ENCODE data around the gene ID4.

ID4 gene

DNA sequence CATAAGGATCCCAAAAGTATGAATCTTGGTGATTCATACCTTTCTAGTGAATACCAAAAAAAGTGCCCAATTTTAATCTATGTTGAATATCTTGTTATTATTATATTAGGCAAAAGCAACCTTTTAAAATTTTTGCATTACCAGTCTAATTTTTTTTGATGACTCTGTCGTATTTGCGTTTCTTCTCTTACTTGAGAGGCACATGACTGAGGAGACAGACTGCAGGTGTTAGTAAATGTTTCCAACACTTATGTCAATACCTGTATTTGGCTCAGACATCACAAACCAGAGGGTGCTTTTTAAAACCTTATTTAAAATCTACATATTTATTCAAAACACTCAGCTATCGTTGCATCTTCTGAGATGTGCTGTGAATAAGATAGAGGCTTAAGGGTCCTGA is 27.1 kb downstream of the ID4 start:
- no peak for DNase-seq

DNA sequence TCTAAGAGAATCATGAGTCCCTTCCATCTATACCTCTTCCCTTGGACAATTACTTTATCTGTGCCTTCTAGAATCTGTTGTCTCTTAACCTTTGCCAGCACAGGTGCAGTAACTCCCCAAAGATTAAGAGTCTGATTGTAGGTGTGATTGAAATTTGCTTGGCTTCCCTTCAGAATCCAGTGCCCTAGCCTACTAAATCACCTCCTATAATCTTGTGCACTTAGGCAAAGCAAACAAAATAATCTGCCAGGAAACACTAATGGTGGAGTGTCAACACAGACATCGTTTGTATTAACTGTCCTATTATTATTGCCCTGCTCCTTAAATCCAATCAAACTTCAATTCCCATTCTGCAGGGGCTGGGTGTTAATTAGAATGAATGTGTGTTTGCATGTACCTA is 28.0 kb downstream of the ID4 start:
- no peak for DNase-seq

DNA sequence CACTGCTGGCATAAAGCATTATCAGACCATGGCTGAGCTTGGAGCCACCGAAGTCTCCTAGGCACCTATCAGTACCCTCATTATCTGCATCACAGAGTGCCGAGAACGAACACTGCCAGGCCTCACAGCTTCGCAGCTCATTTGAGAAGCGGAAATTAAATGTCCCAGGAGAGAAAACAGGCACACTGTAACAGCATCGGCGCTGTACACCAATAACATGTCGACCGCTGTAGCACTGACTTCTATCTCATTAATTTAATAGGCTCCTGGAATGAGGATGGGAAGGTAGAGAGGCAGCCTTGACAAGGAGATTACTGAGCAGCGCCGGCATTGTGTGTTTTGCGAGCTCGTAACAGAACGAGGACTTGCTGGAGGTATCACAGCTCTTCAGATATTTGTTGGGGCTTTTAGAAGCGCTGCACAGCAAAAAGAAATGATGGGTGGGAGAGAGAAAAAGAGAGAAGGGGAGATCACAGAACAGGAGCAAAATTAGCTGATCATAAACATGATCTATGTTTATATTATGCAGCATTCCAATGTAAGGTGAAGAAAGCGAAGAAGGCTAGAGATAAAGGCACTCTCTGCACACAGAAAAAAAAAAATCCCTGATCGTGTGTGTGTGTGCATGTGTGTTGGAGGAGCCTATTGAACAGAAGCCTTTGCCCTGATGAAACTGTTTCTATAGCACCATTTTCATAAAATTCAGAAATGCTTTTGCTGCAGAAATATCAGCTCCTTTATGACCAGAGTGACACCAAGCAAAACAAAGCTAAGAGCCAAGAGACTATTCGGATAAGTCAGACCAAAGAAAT is 29.2 kb downstream of the ID4 start:
- no peak for DNase-seq

DNA sequence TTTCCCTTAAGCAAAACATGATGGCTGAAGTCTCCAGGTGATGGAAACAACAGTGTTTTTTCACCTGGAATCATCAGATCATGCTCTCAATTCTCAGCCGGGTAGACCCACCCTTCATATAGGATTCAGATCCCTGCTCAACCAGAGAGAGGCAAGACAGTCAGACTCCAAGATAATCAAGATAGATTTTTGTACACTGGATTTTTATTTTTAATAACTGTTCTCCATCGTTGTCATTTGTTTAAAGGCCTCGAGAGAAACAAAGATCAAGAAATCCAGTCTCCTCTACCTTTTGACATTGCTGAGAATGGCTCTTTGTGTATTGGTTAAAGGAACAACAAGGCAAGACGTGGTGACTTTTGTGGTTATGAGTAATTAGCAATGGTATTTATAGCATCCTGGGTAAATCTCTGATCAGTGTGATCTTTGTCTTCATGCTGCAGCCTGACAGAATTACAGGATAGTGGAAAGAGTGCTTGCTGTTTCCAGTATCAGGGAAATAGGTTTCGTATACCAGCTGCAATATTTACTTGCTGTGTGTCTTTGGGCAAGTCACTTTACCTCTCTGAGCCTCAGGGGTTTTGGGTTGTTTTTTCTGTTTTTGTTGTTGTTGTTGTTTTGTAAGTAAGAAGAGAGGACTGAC is 29.9 kb downstream of the ID4 start:
- DNase-seq, result no peak

DNA sequence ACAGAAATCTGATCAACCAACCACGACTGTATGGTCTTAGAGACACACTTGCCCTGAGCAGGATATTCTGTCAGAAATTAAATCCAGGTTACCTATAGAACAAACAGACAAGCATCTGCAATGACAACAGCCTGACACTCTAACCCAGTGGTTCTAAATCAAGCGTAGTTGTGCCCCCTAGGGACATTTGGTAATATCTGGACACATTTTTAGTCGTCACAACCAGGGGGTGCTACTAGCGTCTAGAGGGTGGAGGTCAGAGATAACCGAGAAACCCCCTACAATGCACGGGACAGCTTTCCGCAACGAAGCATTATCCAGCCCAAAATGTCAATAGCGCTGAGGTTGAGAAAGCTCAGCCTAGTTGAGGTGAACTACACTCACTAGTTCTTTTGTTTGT is 32.3 kb downstream of the ID4 start:
- no peak for DNase-seq

DNA sequence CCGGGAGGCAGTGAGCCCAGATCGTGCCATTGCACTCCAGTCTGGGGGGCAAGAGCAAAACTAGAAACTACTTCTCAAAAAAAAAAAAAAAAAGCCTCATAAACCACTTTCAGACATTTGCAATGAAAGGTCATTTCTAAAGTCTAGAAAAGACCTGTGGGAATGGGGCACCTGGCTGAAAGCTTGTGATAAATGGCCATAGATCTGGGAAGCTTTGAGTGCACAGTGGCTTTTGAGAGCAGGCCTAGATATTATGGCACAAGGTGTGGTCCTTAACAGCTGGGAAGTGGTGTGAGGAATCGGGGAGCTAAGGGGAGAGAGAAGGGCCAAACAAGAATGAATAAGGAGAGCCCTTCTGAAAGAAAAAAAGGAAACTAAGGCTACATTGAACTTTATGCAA is 33.2 kb downstream of the ID4 start:
- no peak for DNase-seq

DNA sequence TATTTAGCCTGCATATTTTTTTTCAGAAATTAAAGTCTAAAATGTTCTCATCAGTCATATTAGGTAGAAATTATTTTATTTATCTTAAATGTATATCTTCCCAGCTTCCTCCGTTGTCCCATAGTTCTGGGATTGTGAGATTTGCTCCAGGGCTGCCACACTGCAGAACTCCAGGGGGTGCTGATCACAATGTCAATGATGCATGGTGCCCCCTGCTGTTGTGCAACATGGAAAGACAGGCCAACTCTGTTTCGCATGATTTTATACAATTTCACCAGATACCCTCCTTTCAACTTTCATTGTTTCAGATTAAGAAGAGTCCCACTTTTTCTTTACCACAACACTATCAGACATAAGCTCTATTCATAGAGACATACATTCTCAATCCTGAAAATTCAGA is 35.9 kb downstream of the ID4 start:
- DNase-seq, result no peak

DNA sequence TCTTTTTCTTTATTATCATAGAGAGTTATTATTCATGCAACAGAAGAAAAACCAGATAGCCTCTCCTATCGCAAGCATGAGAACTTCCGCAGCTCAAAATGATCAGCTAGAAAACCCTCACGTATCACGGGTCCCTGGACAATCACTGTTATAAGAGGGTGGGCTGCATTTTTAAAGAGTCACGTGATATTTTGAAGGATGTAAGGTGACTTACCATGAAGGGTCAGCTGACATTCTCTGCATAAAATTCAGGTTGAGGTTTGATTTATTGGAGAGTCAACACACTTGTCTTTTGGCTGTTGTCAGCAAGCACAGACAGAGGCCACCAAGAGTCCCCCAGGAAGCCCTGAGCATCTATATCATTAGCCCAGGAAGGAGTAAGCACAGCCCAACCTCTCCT is 39.5 kb downstream of the ID4 start:
- DNase-seq, result no peak

DNA sequence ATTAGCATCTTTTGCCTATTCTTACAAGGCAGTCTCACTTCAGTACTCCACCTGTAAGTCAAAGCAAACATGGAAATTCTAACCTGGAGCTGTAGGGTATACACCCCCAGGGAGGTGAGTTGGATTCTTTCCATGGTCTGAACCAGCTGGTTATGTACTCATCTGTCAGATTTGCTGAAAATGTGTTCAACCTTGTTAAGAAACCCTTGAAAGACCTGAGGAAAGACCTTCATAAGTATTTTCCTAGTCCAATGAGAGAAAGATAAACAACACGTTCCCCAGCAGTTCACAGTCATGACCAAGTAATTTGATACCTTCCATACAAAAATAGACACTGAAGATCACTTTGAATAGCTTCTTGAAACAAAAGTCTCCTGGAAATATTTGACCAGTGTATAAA is 42.5 kb downstream of the ID4 start:
- DNase-seq, result no peak

DNA sequence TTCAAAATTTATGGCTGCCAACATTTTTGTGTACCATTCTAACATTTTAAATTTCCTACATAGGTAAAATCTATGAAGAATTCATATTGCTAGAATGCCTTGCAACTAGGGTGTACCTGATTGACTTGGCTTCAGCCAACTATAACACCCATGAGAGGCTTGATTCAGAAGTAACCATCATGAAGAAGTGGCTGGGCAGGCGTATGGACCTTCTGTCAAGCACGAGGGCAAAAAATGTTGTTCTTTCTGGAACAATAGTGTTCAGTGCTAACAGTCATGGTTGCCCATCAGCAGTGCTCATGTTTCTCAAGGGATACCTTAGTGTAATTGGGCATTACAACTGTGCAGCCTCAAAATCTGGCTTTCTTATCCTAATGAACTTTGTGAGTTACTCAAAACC is 42.9 kb downstream of the ID4 start:
- DNase-seq, result no peak

DNA sequence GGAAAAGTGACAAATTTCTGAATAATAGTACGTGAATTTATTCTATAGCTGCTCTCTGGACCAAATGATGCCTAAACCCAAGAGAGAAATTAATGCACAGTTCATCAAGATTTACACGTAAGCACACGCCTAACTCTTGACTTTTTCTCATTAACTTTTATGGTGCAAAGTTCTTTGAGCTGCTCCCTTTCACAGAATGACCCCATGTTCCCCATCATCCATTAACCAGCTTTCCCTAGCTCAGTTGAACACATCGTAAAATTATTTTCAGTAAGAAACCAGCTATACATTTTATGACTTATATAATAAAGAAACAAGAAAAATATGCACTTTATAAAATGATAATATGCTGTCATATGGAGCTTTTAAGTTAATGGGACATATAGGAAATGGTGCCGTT is 54.3 kb downstream of the ID4 start:
- no peak for DNase-seq
